Measurements from ENCODE around the gene RNF111.
"Not testable (repeated sequence)": the region's sequence is repeated elsewhere in the genome, so short reads cannot be mapped to it uniquely, and the experiment has no call there.

The RNF111 gene

DNA sequence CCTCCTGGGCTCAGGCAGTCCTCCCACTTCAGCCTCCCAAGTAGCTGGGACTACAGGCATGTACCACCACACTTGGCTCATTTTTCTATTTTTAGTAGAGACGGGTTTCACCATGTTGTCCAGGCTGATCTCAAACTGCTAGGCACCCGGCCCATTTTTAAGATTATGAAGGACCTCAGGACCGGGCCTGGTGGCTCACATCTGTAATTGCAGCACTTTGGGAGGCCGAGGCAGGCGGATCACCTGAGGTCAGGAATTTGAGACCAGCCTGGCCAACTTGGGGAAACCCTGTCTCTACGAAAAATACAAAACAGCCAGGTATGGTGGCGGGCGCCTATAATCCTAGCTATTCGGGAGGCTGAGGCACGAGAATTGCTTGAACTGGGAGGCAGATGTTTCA is 12.8 kb downstream of the RNF111 start:
- not testable (repeated sequence) for DNase-seq (ENCODE audit: low spot score)

DNA sequence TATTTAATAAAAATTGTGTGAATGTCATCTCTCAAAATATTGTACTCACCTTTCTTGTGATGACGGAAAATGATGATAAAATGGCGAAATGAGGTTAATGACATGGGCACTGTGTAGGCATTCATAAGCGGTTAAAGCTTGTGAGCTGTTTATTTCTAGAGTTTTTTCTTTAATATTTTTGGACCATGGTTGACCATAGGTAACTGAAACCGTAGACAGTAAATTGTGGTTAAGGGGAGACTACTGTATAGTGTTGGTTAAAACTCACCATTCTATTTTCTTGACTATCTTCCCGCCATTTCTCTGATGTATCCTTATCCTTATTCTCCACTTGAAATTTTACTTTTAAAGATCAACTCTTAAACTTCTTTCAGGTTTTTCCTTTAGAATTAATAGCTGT is 14.5 kb downstream of the RNF111 start:
- DNase-seq (ENCODE audit: low spot score), result no peak

DNA sequence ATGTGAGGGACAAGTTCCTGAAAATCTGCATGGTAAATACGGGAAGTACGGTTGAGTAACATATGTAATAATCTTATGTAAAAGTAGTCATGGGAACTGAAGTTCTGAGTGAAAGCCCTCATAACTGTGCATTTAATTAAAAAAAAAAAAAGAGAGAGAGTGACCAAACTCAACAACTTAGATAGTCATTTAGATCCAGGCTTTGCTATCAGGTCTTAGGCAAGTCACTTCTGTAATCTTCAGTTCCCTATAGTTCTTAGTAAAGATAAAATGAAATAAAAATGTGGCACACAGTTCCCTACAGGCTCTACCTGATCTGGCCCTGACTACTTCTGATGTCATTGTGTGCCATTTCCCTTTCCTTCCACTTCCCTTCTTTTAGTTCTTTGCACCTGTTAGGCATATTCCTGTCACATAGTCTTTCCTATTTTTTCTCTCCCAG is 15.0 kb downstream of the RNF111 start:
- DNase-seq (ENCODE audit: low spot score), result no peak

DNA sequence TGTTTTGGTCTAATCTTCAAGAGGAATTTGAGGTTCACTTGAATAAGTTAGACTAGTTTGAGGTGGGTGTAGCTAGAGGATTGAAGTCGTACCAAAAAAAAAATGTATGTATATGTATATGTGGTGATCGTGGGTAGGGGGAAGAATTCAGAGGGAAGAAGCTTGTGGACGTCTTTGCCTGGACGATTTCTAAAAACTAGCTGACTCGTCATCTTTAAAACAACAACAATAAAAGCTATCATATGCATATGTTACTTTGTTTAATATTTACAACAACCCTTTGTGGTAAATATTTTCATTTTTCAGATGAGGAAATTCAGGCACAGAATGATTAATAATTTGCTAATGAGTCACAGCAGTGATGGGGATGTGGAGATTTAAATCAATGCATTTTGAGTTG is 18.1 kb downstream of the RNF111 start:
- DNase-seq (ENCODE audit: low spot score), result no peak

DNA sequence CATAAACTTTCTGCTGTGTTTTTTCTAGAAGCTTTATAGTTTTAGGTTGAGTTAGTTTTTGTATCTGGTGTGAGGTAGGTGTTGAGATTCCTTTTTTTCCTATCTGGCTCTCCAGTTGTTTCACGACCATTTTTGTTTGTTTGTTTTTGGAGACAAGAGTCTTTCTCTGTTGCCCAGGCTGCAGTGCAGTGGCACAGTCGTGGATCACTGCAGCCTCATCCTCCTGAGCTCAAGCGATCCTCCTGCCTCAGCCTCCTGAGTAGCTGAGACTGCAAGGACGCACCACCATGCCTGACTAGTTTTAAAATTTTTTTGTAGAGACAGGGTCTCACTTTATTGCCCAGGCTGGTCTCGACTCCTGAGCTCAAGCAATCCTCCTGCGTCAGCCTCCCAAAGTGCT is 20.6 kb downstream of the RNF111 start:
- no peak for DNase-seq (ENCODE audit: low spot score)

DNA sequence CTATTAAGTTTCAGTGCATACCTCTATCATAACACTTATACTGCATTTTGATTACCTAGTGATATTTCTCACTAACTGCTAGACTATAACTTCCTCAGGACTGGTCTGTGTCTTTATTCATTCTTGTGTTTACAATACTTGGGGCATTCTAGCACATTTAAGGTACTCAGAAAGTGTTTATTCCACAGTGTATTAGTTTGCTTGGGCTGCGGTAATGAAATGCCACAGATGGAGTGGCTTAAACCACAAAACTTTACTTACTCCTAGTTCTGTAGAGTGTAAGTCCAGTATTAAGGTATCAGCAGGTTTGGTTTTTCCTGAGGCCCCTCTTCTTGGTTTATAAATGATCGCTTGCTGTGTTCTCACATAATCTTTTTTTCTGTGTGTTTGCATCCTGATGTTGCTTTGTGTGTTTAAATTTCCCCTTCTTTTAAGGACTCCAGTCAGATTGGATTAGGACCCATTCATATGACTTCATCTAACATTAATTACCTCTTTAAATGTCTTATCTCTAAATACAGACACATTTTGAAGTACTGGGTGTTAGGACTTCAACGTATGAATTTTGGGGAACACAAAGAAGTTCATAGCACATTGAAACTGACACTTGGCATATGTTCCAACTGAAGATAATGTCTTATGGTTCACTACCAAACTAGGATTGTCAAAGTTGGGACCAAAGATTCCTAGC is 23.9 kb downstream of the RNF111 start:
- DNase-seq (ENCODE audit: low spot score), result no peak

DNA sequence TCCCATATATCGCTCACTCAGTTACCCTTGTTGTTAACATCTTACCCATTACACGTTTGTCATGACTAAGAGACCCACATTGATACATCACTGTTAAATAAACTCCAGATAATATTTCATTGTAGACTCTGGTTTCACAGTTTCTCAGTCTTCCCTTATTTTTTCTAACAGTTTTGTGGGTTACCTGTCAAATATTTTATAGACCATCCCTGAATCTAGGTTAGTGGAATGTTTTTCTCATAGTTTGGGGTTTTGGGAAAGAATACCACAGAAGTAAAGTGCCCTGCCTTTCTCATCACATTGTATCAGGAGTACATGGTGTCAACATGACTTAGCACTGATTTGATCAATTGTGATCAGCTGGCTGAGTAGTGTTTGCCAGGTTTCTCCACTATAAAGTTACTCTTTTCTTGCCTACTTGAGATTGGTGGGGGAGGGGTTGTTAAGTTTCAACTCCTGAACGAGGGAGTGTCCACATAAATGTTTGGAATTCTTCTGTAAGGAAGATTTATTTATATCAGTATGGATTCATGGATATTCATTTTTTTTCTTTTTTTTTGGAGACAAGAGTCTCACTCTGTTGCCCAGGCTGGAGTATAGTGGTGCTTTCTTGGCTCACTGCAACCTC is 25.9 kb downstream of the RNF111 start:
- no peak for DNase-seq (ENCODE audit: low spot score)

DNA sequence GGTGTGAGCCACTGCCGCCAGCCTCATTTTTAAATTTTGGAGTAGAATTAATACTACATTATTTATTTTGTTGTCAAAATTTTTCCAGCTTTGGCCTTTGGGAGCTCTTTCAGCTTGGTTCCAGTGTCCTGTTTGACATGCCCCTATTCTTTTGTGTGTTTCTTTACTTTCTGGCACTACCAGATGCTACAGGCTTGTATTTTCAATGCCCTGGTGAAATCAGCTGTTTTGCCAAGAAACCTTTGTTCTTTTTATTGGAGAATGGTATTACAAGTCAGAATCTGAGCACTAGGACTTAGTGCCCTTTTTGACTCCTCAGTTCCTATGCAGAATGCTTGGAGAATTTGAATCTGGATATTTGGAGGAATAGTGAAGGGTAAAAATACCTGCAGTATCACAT is 26.6 kb downstream of the RNF111 start:
- DNase-seq (ENCODE audit: low spot score), result no peak

DNA sequence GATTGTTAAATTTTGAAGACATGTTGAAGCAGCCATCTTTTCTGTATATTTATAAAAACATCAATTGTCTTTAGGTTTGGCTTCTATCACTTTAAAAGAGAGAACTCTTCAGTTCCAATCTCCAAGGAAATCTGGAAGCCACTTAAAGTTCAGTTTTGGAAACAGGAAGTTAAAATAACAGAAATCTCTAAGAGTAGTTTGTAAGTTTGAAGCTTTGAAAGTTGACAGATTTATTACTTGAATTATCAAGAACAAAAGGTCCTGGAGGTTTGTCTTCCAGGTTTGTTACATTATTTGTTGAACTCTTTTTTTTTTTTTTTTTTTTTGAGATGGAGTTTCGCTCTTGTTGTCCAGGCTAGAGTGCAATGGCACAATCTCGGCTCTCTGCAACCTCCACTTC is 30.0 kb downstream of the RNF111 start:
- DNase-seq (ENCODE audit: low spot score), result no peak

DNA sequence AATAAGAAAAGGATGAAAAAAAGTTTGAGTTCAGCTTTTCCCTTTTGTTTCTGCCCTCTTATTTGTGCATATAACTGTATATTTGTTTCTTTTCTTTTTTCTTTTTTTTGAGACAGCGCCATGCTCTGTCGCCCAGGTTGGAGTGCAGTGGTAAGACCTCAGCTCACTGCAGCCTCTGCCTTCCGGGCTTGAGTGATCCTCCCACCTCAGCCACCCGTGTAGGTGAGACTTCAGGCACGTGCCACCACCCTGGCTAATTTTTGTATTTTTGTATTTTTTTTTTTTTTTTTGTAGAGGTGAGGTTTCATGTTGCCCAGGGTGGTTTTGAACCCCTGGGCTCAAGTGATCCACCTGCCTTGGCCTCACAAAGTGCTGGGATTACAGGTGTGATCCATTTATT is 31.4 kb downstream of the RNF111 start:
- DNase-seq (ENCODE audit: low spot score), result no peak

DNA sequence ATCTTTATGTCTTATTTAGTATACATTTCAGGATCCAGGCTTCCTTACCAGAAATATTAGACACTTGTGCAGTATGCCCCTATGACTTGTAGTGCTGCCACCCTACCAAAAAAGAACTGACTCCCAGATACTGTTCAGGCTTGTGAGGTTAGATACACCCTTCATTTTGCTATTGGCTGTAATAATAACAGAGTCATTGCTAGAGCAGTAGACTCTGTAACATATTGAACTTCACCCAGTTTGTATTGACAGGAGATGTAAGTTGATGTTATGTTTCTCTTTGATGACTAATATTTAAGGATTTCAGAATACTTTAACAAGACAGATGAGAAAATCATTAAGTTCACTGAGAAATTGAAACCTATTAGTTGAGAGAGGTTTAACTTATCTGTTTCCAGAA is 32.9 kb downstream of the RNF111 start:
- no peak for DNase-seq (ENCODE audit: low spot score)

DNA sequence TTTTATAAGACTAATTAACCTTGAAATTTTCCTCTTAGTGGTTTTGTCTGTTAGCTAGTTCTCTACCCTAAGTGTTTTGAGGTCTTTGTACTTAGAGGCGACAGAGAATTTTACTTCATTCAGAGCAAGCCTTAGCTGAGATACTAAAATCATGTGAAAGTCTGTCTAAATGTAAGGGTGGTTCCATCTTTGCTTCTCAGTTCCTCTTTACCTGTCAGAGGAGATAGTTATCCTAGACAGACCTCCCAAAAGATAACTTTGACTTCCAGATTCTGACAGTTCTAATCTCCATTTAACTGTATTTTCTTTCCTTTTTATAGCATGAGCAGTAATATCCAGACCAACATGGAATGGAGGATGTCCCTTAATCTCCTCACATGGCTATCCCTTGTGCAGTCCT is 34.7 kb downstream of the RNF111 start:
- DNase-seq (ENCODE audit: low spot score), result no peak

DNA sequence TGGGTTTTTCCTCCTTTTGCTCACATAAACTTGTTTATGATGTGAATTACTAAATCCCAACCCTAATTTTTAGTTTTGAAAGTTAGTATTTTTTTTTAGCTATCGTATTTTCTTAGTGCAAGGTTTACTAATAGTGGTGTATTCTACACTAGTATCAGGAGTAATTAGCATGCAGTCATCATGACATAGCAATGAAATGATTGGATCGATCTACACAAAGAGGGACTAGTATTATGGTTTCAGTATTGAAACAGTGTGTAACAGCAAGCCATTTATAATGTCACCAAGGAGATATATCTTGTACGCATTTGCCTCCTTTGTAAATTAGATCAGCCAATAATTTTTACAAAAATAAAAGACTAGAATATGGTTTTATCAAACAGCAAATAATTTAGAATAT is 38.7 kb downstream of the RNF111 start:
- DNase-seq (ENCODE audit: low spot score), result no peak

DNA sequence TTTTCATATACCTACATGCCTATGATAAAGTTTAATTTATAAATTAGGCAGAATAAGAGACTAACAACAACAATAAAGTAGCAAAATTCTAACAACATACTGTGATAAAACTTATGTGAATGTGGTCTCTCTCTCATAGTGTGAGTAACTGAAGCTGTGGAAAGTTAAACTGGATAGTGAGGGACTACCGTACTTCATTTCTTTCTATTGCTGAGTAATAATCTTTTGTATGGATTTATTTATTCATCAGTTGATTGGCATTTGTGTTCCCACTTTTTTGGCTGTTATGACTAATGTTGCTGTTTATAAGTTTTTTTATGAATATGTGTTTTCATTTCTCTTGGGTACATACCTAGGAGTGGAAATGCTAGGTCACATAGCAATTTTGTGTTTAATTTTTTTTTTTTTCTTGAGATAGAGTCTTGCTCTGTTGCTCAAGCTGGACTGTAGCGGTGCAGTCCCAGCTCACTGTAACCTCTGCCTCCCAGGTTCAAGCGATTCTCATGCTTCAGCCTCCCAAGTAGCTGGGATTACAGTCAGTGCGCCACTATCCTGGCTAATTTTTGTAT is 41.0 kb downstream of the RNF111 start:
- no peak for DNase-seq (ENCODE audit: low spot score)

DNA sequence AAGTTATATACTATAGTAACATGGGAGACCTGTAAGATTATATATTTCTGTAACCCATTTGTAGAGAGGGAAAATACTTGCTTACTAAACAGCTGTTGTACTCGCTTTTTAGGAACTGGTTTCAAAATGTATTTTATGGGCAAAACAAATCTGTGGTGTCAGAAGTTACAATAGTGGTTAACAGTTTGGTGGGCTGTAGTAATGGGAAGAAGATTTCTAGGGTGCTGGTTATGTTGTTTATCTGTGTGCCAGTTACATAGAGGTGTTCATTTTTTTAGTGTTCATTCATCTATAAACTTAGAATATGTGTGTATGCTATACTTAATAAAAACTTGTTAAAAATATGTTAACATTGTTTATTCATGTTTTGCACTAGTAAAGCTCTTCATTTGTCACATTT is 42.1 kb downstream of the RNF111 start:
- no peak for DNase-seq (ENCODE audit: low spot score)

DNA sequence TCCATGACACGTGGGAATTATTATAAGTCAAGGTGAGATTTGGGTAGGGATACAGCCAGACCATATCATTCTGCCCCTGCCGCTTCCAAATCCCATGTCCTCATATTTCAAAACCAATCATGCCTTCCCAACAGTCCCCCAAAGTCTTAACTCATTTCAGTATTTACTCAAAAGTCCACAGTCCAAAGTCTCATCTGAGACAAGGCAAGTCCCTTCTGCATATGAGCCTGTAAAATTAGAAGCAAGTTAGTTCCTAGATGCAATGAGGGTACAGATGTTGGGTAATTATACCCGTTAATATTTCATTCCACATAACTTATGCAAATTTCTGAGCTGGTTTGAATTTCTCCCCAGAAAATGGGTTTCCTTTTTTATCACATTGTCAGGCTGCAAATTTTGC is 47.7 kb downstream of the RNF111 start:
- DNase-seq (ENCODE audit: low spot score), result no peak

DNA sequence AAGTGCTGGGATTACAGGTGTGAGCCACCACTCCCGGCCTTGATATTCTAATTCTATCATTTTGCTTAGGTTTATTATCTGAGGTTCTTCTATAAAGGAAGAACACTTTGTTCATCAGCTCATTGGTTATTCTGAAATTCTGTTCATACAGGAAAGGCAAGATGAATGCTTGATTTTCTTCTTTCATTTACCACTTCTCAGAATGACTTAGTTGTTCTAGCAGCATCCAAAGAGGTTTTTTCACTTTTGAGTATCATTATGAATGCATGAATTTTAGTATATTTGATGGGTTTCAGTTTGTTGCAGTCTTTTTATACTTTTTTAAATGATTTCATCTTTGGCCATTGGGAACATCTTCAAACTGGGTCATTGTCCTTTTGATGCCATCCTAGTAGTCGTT is 51.8 kb downstream of the RNF111 start:
- DNase-seq (ENCODE audit: low spot score), result no peak

DNA sequence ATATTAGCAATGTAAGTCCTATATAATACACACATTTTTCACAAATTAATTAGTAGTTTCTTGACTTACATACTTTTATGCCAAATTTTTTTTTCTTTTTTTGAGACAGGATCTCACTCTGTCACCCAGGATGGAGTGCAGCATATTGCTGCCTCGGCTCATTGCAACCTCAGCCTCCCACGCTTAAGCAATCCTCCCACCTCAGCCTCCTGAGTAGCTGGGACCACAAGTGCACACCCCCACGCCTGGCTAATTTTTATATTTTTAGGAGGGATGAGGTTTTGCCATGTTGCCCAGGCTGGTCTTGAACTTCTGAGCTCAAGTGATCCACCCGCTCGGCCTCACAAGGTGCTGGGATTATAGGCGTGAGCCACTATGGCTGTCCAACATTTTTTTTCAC is 54.6 kb downstream of the RNF111 start:
- DNase-seq (ENCODE audit: low spot score), result no peak

DNA sequence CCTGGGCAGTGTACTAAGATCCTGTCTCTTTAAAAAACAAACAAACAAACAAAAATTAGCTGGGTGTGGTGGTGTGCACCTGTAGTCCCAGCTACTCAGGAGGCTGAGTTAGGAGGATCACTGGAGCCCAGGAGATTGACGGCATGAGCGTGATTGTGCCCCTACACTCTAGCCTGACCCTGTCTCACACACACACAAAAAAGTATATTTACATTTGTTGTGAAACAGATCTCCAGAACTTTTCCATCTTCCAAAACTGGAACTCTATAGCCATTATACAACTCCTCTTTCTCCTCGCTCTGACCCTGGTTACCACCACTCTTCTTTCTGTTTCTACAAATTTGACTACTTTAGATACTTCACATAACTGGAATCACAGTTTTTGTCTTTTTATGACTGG is 61.4 kb downstream of the RNF111 start:
- no peak for DNase-seq (ENCODE audit: low spot score)

DNA sequence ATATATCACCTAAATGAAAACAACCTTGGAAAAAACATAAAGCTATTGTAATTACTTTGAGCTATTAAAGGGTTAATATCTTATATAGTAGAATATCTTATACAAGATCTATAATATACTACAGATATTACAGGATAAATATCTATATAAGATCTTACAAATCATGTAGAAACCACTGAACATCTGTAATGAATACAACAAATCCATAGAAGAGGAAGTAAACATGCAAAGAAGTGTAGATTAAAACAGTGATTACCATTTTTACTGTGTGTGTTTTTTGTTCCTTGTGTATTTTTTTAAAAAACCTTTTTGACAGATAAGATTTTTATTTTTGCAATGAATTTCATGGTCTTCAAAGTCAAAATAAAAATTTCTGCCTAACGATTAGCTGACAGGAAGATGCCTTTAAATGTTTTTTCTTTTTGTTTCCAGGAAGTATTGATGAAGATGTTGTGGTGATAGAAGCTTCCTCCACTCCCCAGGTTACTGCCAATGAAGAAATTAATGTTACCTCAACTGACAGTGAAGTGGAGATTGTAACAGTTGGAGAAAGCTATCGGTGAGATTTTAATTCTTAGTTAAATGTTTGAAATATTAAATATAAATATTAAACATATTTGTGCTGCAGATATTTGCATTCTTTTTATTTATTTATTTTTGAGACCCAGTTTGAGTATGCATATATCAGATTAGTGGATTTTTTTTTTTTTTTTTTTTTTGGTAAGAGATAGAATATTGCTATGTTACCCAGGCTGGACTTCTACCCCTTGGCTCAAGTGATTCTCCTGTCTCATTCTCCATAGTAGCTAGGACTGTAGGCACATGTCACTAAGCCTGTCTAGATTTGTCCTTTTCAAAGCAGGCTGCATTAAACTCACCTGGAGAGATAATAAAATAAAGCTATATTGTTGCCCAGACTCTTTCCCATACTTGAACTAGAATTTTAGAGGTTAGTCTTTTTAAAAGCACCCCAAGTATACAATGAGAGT is 64.7 kb downstream of the RNF111 start:
- no peak for DNase-seq (ENCODE audit: low spot score)

DNA sequence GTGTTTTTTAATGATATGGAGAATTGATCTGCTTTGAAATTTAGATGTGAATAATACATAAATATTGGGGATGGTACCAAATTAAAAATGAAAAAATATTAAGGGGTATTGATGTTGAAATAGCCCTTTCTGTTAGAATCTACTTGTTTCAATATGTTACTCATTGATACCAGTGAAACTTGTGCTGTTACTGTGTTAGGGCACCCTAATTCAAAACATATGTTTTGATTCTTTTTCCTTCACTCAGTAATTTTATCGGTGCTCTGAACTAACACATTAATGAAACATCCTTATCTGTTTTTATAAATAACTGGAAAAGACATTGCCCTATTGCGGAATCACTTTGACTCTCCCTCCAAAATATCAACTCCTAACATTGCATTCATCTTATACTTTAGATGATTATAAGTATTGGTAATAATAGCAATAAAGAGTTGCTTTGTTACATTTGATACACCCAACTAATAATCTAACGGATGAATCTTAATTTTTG is 65.5 kb downstream of the RNF111 start:
- no peak for DNase-seq (ENCODE audit: low spot score)

DNA sequence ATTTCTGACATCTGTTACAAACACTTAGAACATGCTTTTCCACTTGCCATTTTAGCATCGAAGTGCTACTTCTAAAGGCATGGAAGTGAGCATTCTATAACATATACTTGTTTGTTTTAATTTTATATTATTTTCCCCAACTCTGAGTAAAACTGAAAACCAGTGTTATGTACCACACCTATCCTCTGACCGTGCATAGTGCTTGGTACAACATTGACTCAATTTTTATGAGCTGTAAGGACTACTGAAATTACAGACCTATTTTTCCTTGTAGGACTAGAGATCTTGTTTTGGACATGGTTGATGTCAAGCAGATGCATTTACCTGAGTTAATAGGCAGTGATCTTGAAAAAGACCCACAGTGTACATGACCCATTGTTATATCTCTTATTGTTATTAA is 66.0 kb downstream of the RNF111 start:
- no peak for DNase-seq (ENCODE audit: low spot score)

Measured in ecto neural progenitor cell (in vitro differentiated cells).